ENCODE measurements around the gene ASPSCR1. TPM values are rescaled to one million over a fixed set of nuclear protein-coding genes. Genes with fewer than 3 reads are reported as not detected.

The ASPSCR1 gene
- total and polyA plus RNA-seq, 10 of the 15 experiments (the other 5 are each of a cell fraction or from before 2014, with no cell fraction given), result 1.5 to 48.4 (median 25.4) TPM

DNA sequence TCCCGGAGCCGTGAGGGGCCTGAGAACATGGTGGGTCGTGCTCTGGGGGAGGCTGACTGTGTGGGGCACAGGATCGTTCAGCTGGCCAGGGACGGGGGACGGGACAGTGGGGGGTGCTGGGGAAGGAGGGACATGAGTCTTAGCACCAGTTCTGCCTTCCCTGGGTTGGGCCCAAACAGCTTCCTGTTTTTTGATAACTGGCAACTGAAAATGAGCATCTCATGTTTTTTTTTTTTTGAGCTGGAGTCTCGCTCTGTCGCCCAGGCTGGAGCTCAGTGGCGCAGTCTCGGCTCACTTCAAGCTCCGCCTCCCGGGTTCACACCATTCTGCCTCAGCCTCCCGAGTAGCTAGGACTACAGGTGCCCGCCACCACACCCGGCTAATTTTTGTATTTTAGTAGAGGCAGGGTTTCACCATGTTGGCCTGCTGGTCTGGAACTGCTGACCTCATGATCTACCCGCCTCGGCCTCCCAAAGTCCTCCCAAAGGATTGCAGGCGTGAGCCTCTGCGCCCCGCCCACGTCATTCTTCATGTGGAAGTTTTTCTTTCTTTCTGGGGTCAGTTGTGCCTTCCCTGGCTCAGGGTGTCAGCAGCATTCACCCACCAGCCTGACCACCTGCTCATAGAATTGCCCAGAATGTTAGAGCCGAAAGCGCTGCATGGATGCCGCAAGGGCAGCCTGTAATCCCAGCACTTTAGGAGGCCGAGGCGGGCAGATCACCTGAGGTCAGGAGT is 6.4 kb downstream of the ASPSCR1 start:
- Histone ChIP-seq H3K27ac (ENCODE audit: control insufficient read depth, insufficient read depth) (no peak overlapping the region), H3K36me3 (ENCODE audit: control insufficient read depth in 2 of 2, insufficient read depth in 2 of 2, low read length in 1 of 2) (peaks cover 3 to 10% of the 10 kb centered on the region in 2 experiments; a peak in 3 of 4 replicates), H3K79me2 (ENCODE audit: control insufficient read depth, insufficient read depth, low read length) (no peaks in the 10 kb centered on the region), H3K27me3 (replicated peaks in 1 of 2; ENCODE audit: control insufficient read depth in 2 of 2, insufficient read depth in 2 of 2, low read length in 1 of 2) (no peaks in the 10 kb centered on the region), H3K4me1 (ENCODE audit: control insufficient read depth, insufficient read depth, low read length) (peaks cover 3% of the 10 kb centered on the region), H3K9ac (ENCODE audit: control insufficient read depth, insufficient read depth, low read length) (no peak overlapping the region), H3K4me2 (ENCODE audit: control insufficient read depth, insufficient read depth) (no peak overlapping the region), H3K4me3 (no peak overlapping the region), H4K20me1 (ENCODE audit: control insufficient read depth, insufficient read depth) (no peaks in the 10 kb centered on the region), H3K9me3 (replicated peaks; ENCODE audit: control insufficient read depth, insufficient read depth, low read length) (no peaks in the 10 kb centered on the region), H2AFZ (ENCODE audit: control insufficient read depth, low read depth, low read length) (no peak overlapping the region)
- CTCF ChIA-PET, result no interaction called here
- POLR2A ChIA-PET, result no interaction called here
- WGBS (ENCODE audit: insufficient coverage, insufficient replicate concordance, low lambda C conversion rate, missing lambda C conversion rate), result 93% methylated on average over 25 of the region's 26 CpGs
- DNase-seq (ENCODE audit: low read depth, low spot score) (no peak), ATAC-seq (no peak), FAIRE-seq (no peak)
- TF ChIP-seq, protein P1, sequence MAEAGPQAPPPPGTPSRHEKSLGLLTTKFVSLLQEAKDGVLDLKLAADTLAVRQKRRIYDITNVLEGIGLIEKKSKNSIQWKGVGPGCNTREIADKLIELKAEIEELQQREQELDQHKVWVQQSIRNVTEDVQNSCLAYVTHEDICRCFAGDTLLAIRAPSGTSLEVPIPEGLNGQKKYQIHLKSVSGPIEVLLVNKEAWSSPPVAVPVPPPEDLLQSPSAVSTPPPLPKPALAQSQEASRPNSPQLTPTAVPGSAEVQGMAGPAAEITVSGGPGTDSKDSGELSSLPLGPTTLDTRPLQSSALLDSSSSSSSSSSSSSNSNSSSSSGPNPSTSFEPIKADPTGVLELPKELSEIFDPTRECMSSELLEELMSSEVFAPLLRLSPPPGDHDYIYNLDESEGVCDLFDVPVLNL (IDR thresholded peaks at IDR 0.05; ENCODE audit: low read depth, low read length), result no peak
- TF ChIP-seq BCL11A (IDR thresholded peaks at IDR 0.05; ENCODE audit: low read depth, low read length) (no peak), NRF1 (conservative IDR thresholded peaks at IDR 0.05; ENCODE audit: low read depth, low read length) (no peak), ESRRA (IDR thresholded peaks at IDR 0.05; ENCODE audit: low read length) (no peak), FOXK2 (IDR thresholded peaks at IDR 0.05) (no peak), MYC (IDR thresholded peaks at IDR 0.05; ENCODE audit: insufficient read depth, insufficient read length, insufficient replicate concordance, low read length, severe bottlenecking) (no peak), ASH2L (IDR thresholded peaks at IDR 0.05; ENCODE audit: borderline replicate concordance, low read depth) (no peak), RUNX3 (IDR thresholded peaks at IDR 0.05; ENCODE audit: low read length) (no peak), CHD1 (IDR thresholded peaks at IDR 0.05; ENCODE audit: low read depth, low read length) (no peak), EGR1 (IDR thresholded peaks at IDR 0.05; ENCODE audit: borderline replicate concordance in 1 of 2, low read depth in 2 of 2, low read length in 2 of 2) (no peak), WRNIP1 (IDR thresholded peaks at IDR 0.05; ENCODE audit: borderline replicate concordance, low read depth, low read length) (no peak), RELA (IDR thresholded peaks at IDR 0.05; ENCODE audit: borderline replicate concordance, partially characterized antibody) (no peak), MTA3 (IDR thresholded peaks at IDR 0.05; ENCODE audit: borderline replicate concordance, low read length) (no peak)
- TF ChIP-seq, protein P2, sequence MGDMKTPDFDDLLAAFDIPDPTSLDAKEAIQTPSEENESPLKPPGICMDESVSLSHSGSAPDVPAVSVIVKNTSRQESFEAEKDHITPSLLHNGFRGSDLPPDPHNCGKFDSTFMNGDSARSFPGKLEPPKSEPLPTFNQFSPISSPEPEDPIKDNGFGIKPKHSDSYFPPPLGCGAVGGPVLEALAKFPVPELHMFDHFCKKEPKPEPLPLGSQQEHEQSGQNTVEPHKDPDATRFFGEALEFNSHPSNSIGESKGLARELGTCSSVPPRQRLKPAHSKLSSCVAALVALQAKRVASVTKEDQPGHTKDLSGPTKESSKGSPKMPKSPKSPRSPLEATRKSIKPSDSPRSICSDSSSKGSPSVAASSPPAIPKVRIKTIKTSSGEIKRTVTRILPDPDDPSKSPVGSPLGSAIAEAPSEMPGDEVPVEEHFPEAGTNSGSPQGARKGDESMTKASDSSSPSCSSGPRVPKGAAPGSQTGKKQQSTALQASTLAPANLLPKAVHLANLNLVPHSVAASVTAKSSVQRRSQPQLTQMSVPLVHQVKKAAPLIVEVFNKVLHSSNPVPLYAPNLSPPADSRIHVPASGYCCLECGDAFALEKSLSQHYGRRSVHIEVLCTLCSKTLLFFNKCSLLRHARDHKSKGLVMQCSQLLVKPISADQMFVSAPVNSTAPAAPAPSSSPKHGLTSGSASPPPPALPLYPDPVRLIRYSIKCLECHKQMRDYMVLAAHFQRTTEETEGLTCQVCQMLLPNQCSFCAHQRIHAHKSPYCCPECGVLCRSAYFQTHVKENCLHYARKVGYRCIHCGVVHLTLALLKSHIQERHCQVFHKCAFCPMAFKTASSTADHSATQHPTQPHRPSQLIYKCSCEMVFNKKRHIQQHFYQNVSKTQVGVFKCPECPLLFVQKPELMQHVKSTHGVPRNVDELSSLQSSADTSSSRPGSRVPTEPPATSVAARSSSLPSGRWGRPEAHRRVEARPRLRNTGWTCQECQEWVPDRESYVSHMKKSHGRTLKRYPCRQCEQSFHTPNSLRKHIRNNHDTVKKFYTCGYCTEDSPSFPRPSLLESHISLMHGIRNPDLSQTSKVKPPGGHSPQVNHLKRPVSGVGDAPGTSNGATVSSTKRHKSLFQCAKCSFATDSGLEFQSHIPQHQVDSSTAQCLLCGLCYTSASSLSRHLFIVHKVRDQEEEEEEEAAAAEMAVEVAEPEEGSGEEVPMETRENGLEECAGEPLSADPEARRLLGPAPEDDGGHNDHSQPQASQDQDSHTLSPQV (IDR thresholded peaks at IDR 0.05), result no peak
- TF ChIP-seq, protein P3, sequence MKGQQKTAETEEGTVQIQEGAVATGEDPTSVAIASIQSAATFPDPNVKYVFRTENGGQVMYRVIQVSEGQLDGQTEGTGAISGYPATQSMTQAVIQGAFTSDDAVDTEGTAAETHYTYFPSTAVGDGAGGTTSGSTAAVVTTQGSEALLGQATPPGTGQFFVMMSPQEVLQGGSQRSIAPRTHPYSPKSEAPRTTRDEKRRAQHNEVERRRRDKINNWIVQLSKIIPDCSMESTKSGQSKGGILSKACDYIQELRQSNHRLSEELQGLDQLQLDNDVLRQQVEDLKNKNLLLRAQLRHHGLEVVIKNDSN (IDR thresholded peaks at IDR 0.05; ENCODE audit: borderline replicate concordance, extremely low read length, insufficient read depth, low read depth, low read length), result no peak
- BruUV-seq (replicated peaks), result no TSS peak
- in situ Hi-C loops (cut with MboI), result no loop called here
- intact Hi-C loops (cut with micrococcal nuclease; ENCODE audit: unreplicated experiment), result no loop called here
- SMC1A ChIA-PET (ENCODE audit: uncharacterized antibody, unreplicated experiment), result interaction anchor here (0.6 to 0.7 kb wide), 2 partner anchors 128 to 152 kb away, joined by 3 read pairs; no protein-coding TSS in a partner anchor
- RAD21 ChIA-PET (ENCODE audit: unreplicated experiment), result no interaction called here
